Measurements from ENCODE around the gene LDHAL6A. TPM values are rescaled to one million over a fixed set of nuclear protein-coding genes. Genes with fewer than 3 reads are reported as not detected.

LDHAL6A gene
- total and polyA plus RNA-seq, 4 donors, result not detected

DNA sequence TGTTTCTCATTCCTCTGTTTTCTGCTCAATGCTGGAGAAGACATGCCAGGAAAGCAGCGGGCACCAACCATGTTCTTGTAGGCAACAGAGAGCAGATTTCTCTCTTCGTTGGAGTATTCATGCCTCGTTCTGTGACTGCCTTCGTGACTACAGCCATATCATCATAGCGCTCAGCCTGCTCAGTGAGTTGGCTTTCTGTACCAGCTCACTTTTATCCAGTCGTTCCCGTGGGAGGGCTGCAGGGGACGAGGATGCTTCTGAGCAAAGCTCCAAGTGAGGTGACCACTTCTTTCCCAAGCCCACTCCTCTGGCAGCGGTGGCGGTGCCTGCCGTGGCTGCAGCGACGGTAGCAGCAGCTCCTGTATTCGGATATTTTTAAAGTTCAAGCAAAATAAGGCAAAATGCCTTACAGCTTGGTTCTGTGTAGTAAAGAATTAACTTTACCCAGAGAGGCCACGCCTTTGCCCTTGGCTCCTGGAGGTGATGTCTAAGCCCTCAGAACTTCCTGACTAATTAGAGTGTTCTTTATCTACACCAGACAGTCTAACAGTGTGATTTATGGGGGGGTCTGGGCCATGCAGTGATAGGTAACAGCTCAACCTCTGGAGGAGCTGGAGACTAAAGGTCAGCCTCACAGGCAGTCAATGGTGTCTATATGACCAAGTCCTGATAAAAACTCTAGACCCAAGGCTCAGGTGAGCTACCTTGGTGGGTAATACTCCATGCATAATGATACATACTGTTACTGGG is 35.3 kb downstream of the LDHAL6A start:
- DNase-seq (no peak), ATAC-seq (ENCODE audit: insufficient read depth, low FRiP score) (no peak)
- Histone ChIP-seq H3K27ac (ENCODE audit: low read depth in 1 of 2, low read length in 1 of 2) (peak overlapping the region in 1 of 2 donors; percentile 3), H3K4me3 (no peak overlapping the region), H3K9me3 (ENCODE audit: control insufficient read depth in 4 of 4, insufficient read depth in 3 of 4, low read length in 3 of 4) (no peaks in the 10 kb centered on the region), H3K36me3 (ENCODE audit: control insufficient read depth in 4 of 4, insufficient read depth in 4 of 4, low read length in 4 of 4) (peaks cover 13 to 19% (median 17%) of the 10 kb centered on the region in 4 donors), H3K9ac (ENCODE audit: insufficient read depth in 1 of 2, low read length in 2 of 2) (no peak overlapping the region), H3K4me1 (ENCODE audit: control insufficient read depth in 5 of 5, insufficient read depth in 5 of 5, low read length in 5 of 5) (peaks cover 0 to 7% (median 0%) of the 10 kb centered on the region in 5 donors), H3K27me3 (ENCODE audit: control insufficient read depth in 3 of 3, insufficient read depth in 3 of 3, low read length in 2 of 3) (no peaks in the 10 kb centered on the region)
- 91 to 94% methylated on average over 15 of the region's 15 CpGs for WGBS, 2 donors
- TF ChIP-seq, protein P1, sequence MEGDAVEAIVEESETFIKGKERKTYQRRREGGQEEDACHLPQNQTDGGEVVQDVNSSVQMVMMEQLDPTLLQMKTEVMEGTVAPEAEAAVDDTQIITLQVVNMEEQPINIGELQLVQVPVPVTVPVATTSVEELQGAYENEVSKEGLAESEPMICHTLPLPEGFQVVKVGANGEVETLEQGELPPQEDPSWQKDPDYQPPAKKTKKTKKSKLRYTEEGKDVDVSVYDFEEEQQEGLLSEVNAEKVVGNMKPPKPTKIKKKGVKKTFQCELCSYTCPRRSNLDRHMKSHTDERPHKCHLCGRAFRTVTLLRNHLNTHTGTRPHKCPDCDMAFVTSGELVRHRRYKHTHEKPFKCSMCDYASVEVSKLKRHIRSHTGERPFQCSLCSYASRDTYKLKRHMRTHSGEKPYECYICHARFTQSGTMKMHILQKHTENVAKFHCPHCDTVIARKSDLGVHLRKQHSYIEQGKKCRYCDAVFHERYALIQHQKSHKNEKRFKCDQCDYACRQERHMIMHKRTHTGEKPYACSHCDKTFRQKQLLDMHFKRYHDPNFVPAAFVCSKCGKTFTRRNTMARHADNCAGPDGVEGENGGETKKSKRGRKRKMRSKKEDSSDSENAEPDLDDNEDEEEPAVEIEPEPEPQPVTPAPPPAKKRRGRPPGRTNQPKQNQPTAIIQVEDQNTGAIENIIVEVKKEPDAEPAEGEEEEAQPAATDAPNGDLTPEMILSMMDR (IDR thresholded peaks at IDR 0.05; ENCODE audit: control extremely low read depth, extremely low read depth), result no peak

DNA sequence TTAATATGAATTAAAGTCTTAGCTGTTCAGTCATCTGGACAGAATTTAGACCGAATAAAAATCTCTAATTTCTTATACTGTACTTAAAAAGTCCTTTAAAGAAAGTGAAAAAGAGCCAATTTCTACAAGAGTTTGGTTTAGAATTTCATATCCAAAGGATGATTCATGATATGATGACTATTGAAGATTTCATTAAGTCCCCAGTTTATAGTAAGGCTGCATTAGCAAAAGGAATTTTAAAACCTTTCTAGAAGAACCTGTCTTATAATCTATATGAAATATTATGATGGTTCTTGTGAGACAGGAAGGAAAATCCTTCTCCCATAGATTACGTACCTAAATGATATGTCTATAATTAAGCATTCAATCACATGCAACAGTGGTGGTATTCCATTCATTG is 36.3 kb downstream of the LDHAL6A start:
- Histone ChIP-seq H3K4me3 (no peak overlapping the region), H3K27me3 (ENCODE audit: control insufficient read depth in 3 of 3, insufficient read depth in 3 of 3, low read length in 2 of 3) (no peaks in the 10 kb centered on the region), H3K9ac (ENCODE audit: insufficient read depth in 1 of 2, low read length in 2 of 2) (no peak overlapping the region), H3K36me3 (ENCODE audit: control insufficient read depth in 4 of 4, insufficient read depth in 4 of 4, low read length in 4 of 4) (peaks cover 13 to 19% (median 16%) of the 10 kb centered on the region in 4 donors), H3K27ac (ENCODE audit: low read depth in 1 of 2, low read length in 1 of 2) (no peak overlapping the region), H3K4me1 (ENCODE audit: control insufficient read depth in 5 of 5, insufficient read depth in 5 of 5, low read length in 5 of 5) (peaks cover 0 to 7% (median 0%) of the 10 kb centered on the region in 5 donors), H3K9me3 (ENCODE audit: control insufficient read depth in 4 of 4, insufficient read depth in 3 of 4, low read length in 3 of 4) (no peaks in the 10 kb centered on the region)
- DNase-seq, result no peak
- ATAC-seq (ENCODE audit: insufficient read depth, low FRiP score), result no peak
- WGBS, 2 donors, result 86 to 96% methylated on average over 2 of the region's 2 CpGs
- TF ChIP-seq, protein P1 (IDR thresholded peaks at IDR 0.05; ENCODE audit: control extremely low read depth, extremely low read depth), result no peak

DNA sequence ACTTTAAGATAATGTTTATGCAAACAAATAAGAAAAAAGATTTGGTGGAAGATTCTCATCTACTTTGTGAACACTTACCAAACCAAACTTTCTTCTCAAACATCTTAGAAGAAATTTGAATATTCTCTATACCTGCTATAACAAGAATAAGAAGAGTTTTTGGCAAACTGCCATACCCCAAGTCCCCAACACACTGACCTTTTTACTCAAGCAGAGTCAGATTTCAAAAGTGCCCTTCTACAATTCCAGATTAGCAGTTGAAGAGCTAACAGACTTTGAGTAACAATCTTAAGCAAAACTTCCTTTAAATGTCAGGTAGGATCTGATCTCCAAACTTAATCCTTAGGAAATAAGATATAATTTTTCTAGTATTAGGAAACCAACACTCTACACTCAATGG is 37.2 kb downstream of the LDHAL6A start:
- Histone ChIP-seq H3K4me3 (no peak overlapping the region), H3K9me3 (ENCODE audit: control insufficient read depth in 4 of 4, insufficient read depth in 3 of 4, low read length in 3 of 4) (no peaks in the 10 kb centered on the region), H3K27me3 (ENCODE audit: control insufficient read depth in 3 of 3, insufficient read depth in 3 of 3, low read length in 2 of 3) (no peaks in the 10 kb centered on the region), H3K36me3 (ENCODE audit: control insufficient read depth in 4 of 4, insufficient read depth in 4 of 4, low read length in 4 of 4) (peaks cover 13 to 19% (median 16%) of the 10 kb centered on the region in 4 donors), H3K27ac (ENCODE audit: low read depth in 1 of 2, low read length in 1 of 2) (no peak overlapping the region), H3K9ac (ENCODE audit: insufficient read depth in 1 of 2, low read length in 2 of 2) (no peak overlapping the region), H3K4me1 (ENCODE audit: control insufficient read depth in 5 of 5, insufficient read depth in 5 of 5, low read length in 5 of 5) (peaks cover 0 to 7% (median 0%) of the 10 kb centered on the region in 5 donors)
- peak in 2 of 3 donors; percentile 38 to 63 for DNase-seq
- no peak for ATAC-seq (ENCODE audit: insufficient read depth, low FRiP score)
- TF ChIP-seq, protein P1 (IDR thresholded peaks at IDR 0.05; ENCODE audit: control extremely low read depth, extremely low read depth), result no peak

All from lung (tissue), 12 donors.